Activated CD8-positive, alpha-beta T cell treated with anti-CD3 and anti-CD28 coated beads for 36 hours (primary cell): Measurements from ENCODE around the gene CAPN5. TPM values are rescaled to one million over a fixed set of nuclear protein-coding genes. Genes with fewer than 3 reads are reported as not detected.

ENCODE experiments used
- ATAC-seq: fragments of 200-7000 bp; cut with Tn5 transposase; one replicate; pipeline ENCODE4 v1.10.0; 2021; ENCODE audit warnings: mild to moderate bottlenecking, moderate library complexity
- CTCF ChIA-PET: fragments of 350-600 bp; sonication (Branson Sonifier 250); formaldehyde crosslinking; loops from one replicate; lab custom pipeline; 2021; ENCODE audit warnings: antibody characterized with exemption; lab: Charles Lee
- POLR2A ChIA-PET: fragments of 350-600 bp; sonication (Branson Sonifier 250); formaldehyde crosslinking; loops from one replicate; lab custom pipeline; 2021; ENCODE audit warnings: antibody characterized with exemption; lab: Charles Lee
- DNase-seq: peaks from one replicate; pipeline ENCODE4 v3.0.0-alpha.2; 2020
- H3K27ac Mint-ChIP-seq: one replicate; pipeline ENCODE4 v1.8.0; 2021; ENCODE audit warnings: mild to moderate bottlenecking, mixed read lengths
- H3K27me3 Mint-ChIP-seq: one replicate; pipeline ENCODE4 v1.8.0; 2021; ENCODE audit warnings: mixed read lengths
- H3K36me3 Mint-ChIP-seq: one replicate; pipeline ENCODE4 v1.8.0; 2021; ENCODE audit warnings: low read depth, mixed read lengths
- H3K4me1 Mint-ChIP-seq: one replicate; pipeline ENCODE4 v1.8.0; 2021; ENCODE audit warnings: low read depth, mixed read lengths
- H3K4me3 Mint-ChIP-seq: one replicate; pipeline ENCODE4 v1.8.0; 2021; ENCODE audit warnings: mild to moderate bottlenecking, moderate library complexity, mixed read lengths
- H3K9me3 Mint-ChIP-seq: one replicate; pipeline ENCODE4 v1.8.0; 2021; ENCODE audit warnings: mixed read lengths
- intact Hi-C: fragments of 100-400 bp; cut with micrococcal nuclease; formaldehyde crosslinking; loops from one replicate; pipeline ENCODE4 v1.10.0; 2022
- total RNA-seq, 2 experiments: library from RNA; stranded (reverse); gene quantifications; one replicate each; pipeline ENCODE4 v1.2.3, GENCODE V29; 2021
- TF ChIP-seq, protein P1 (sequence below): fragments of 200-600 bp; IDR thresholded peaks from one replicate; pipeline ENCODE4 v1.8.0; 2022; ENCODE audit warnings: antibody characterized with exemption, mild to moderate bottlenecking

CAPN5 gene
- total RNA-seq, 2 experiments from 2014 or later = 1.6 to 2.2 TPM

DNA sequence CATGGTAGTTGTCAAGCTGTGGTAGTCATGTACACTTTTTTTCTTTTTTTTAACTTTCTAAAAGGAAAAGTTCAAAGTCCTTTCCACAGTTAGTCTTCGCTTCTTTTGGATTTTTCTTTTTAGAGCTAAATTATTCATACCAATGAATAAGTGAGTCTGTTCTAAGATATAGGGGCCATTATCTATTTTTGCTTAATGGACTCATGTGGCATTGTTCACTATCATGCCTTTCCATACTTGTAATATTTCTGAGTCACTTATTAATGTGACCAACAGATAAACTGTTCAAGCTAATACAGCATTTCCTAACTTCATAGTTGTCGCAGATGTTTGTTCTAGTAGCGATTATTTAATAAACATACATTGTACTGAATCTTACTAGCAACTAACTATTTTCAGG is 40.5 kb upstream of the CAPN5 start:
- intact Hi-C loops = no loop called here
- ATAC-seq = no peak
- Mint-ChIP-seq H3K36me3 (no peaks in the 10 kb centered on the region), H3K27me3 (peaks cover 13% of the 10 kb centered on the region), H3K27ac (no peak overlapping the region), H3K4me1 (no peaks in the 10 kb centered on the region), H3K4me3 (no peak overlapping the region), H3K9me3 (no peaks in the 10 kb centered on the region)
- ChIA-PET POLR2A (interaction anchor here (1.9 kb wide), 1 partner anchor 14 kb away, joined by 5 read pairs; no protein-coding TSS in a partner anchor), CTCF (interaction anchor here (1.6 kb wide), 2 partner anchors 19 to 106 kb away, joined by 5 to 8 read pairs; no protein-coding TSS in a partner anchor)
- no peak for DNase-seq
- TF ChIP-seq, protein P1, sequence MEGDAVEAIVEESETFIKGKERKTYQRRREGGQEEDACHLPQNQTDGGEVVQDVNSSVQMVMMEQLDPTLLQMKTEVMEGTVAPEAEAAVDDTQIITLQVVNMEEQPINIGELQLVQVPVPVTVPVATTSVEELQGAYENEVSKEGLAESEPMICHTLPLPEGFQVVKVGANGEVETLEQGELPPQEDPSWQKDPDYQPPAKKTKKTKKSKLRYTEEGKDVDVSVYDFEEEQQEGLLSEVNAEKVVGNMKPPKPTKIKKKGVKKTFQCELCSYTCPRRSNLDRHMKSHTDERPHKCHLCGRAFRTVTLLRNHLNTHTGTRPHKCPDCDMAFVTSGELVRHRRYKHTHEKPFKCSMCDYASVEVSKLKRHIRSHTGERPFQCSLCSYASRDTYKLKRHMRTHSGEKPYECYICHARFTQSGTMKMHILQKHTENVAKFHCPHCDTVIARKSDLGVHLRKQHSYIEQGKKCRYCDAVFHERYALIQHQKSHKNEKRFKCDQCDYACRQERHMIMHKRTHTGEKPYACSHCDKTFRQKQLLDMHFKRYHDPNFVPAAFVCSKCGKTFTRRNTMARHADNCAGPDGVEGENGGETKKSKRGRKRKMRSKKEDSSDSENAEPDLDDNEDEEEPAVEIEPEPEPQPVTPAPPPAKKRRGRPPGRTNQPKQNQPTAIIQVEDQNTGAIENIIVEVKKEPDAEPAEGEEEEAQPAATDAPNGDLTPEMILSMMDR = no peak

DNA sequence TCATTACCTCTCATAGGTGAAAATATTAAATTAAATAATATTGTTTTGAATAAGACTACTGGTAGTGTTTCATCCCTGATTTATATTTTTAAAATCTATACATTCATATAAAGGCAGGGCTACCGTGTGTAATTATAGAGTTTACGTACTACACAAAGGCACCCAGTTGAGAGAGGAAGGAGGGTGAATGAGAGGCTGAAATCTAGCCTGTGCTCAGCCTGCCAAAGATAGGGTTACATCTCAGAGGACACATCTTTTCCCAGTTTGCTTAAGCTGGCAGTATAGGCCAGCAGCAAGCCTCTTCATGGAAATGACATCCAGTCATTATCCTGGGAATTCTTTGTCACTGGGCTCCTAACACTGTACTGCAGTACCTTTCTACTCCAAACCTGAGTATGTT is 40.0 kb upstream of the CAPN5 start:
- Mint-ChIP-seq H3K27ac (no peak overlapping the region), H3K4me3 (no peak overlapping the region), H3K4me1 (no peaks in the 10 kb centered on the region), H3K9me3 (no peaks in the 10 kb centered on the region), H3K27me3 (peaks cover 15% of the 10 kb centered on the region), H3K36me3 (no peaks in the 10 kb centered on the region)
- ChIA-PET POLR2A (interaction anchor here (0.6 to 1.9 kb wide), 2 partner anchors 13 to 280 kb away, joined by 3 to 5 read pairs; no protein-coding TSS in a partner anchor), CTCF (interaction anchor here (1.0 to 1.6 kb wide), 3 partner anchors 18 to 107 kb away, joined by 3 to 8 read pairs (median 5); no protein-coding TSS in a partner anchor)
- TF ChIP-seq, protein P1 = no peak
- ATAC-seq (no peak), DNase-seq (no peak)
- intact Hi-C loops = no loop called here

DNA sequence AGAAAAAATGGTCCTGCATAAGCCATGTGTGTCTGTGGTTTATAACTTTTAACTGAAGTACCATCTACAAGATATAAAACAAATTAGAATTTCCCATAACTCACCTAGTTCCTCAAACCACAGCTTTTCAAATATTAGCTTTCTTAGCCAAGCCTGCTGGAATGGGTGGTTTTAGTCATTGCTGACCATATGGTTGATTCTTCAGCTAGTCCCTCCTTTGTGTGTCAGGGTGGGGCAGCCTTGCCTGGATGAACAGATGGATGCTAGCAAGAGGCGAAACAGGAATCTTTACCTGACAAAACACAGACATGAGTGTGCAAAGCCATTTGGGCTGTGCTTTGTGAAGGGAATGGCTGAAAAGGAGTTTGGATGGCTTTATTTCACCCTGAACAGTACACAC is 39.5 kb upstream of the CAPN5 start:
- Mint-ChIP-seq H3K9me3 (no peaks in the 10 kb centered on the region), H3K36me3 (no peaks in the 10 kb centered on the region), H3K27ac (no peak overlapping the region), H3K27me3 (peaks cover 15% of the 10 kb centered on the region), H3K4me1 (no peaks in the 10 kb centered on the region), H3K4me3 (no peak overlapping the region)
- no peak for DNase-seq
- intact Hi-C loops = no loop called here
- ChIA-PET CTCF (interaction anchor here (1.0 to 1.6 kb wide), 2 partner anchors 18 to 100 kb away, joined by 3 to 5 read pairs; no protein-coding TSS in a partner anchor), POLR2A (interaction anchor here (0.6 kb wide), 1 partner anchor 280 kb away, joined by 3 read pairs; no protein-coding TSS in a partner anchor)
- TF ChIP-seq, protein P1 = no peak
- ATAC-seq = no peak

DNA sequence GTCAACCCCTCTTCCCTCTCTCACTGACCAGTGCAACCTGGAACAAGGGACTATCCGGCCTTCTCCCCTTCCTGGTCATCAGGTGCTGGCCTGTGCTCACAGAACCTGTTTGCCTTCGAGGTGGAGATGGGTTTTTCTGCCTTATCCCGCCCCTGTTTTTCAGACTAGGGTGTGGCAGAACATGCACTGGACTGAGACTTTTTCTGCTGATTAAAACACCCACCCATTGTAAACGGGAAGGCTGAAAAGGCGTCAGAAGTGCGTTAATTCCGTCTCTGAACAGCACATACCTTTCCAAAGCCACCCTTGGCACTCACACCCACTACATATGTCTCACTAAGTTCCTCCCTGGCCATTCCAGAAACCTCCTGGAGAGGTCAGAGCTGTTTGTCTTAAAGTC is 36.9 kb upstream of the CAPN5 start:
- ATAC-seq (no peak), DNase-seq (no peak)
- H3K4me3 Mint-ChIP-seq = no peak overlapping the region
- H3K4me1 Mint-ChIP-seq = no peaks in the 10 kb centered on the region
- H3K27ac Mint-ChIP-seq = no peak overlapping the region
- H3K9me3 Mint-ChIP-seq = no peaks in the 10 kb centered on the region
- H3K27me3 Mint-ChIP-seq = peaks cover 15% of the 10 kb centered on the region
- ChIA-PET CTCF (interaction anchor here (1.6 to 1.9 kb wide), 2 partner anchors 62 to 110 kb away, joined by 4 to 9 read pairs; no protein-coding TSS in a partner anchor), POLR2A (interaction anchor here (0.8 kb wide), 1 partner anchor 70 kb away, joined by 3 read pairs; no protein-coding TSS in a partner anchor)
- H3K36me3 Mint-ChIP-seq = no peaks in the 10 kb centered on the region
- TF ChIP-seq, protein P1 = no peak
- intact Hi-C loops = no loop called here

DNA sequence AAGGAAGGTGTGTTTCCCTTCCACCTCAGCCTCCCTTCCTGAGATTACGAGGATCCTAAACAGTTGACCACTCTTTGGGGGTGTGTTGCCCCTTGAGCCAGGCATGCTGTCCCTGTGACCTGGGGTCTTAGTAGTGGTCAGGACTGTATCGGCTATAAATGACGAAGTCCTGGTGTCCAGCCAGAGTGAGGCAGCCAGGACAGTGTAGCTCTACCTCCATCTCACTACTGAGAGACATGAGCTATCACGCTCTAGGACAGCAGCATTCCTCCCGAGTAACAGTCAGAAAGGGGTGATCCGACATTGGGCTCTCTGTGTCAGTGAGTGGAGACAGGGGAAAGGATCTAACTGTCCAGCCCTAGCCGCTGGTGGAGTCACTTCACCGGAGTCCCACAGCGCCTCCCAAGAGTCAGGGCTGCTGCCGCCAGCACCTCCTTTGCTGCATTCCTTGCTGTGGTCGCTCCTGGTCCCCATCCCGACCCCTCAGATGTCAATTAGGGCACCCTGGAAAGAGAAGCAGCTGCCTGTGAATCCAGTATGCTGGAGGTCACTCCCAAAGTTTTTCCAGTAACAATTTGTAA is 35.8 kb upstream of the CAPN5 start:
- TF ChIP-seq, protein P1 = no peak
- ChIA-PET CTCF (interaction anchor here (1.6 to 1.9 kb wide), 2 partner anchors 60 to 111 kb away, joined by 4 to 9 read pairs; no protein-coding TSS in a partner anchor), POLR2A (no interaction called here)
- H3K27me3 Mint-ChIP-seq = peaks cover 15% of the 10 kb centered on the region
- no peak overlapping the region for H3K4me3 Mint-ChIP-seq
- H3K4me1 Mint-ChIP-seq = no peaks in the 10 kb centered on the region
- no peaks in the 10 kb centered on the region for H3K9me3 Mint-ChIP-seq
- ATAC-seq (no peak), DNase-seq (no peak)
- intact Hi-C loops = no loop called here
- H3K27ac Mint-ChIP-seq = no peak overlapping the region
- no peaks in the 10 kb centered on the region for H3K36me3 Mint-ChIP-seq
